Heart right ventricle (tissue), 16 donors: Measurements from ENCODE around the gene USP8. TPM values are rescaled to one million over a fixed set of nuclear protein-coding genes. Genes with fewer than 3 reads are reported as not detected.

ENCODE experiments used
- ATAC-seq, 8 donors: fragments of 200-7000 bp; cut with Tn5 transposase; one replicate each; pipeline ENCODE4 v1.9.1; 2020; ENCODE audit warnings: mild to moderate bottlenecking in 8 of 8, moderate library complexity in 8 of 8, moderate number of reproducible peaks in 1 of 8
- DNase-seq, 2 donors: peaks; one replicate each; pipeline ENCODE4 v3.0.0-alpha.2; 2020
- H3K27ac ChIP-seq, 10 donors: fragments of 200-600 bp; sonication (generic) in 2 of 10; one replicate each; pipeline versions ENCODE4 v1.5.0 to v1.8.0; 2020 to 2022; ENCODE audit warnings: mild to moderate bottlenecking in 3 of 10
- H3K27me3 ChIP-seq, 7 donors: fragments of 200-600 bp; one replicate each; pipeline ENCODE4 v1.8.0; 2021 to 2022; ENCODE audit warnings: mild to moderate bottlenecking in 2 of 7
- H3K36me3 ChIP-seq, 9 donors: fragments of 200-600 bp; sonication (generic) in 1 of 9; one replicate each; pipeline versions ENCODE4 v1.5.0 to v1.8.0; 2020 to 2022; ENCODE audit warnings: mild to moderate bottlenecking in 2 of 9
- H3K4me1 ChIP-seq, 9 donors: fragments of 200-600 bp; sonication (generic) in 1 of 9; one replicate each; pipeline versions ENCODE4 v1.5.0 to v1.8.0; 2020 to 2022; ENCODE audit warnings: mild to moderate bottlenecking in 4 of 9
- H3K4me3 ChIP-seq, 10 donors: fragments of 200-600 bp; sonication (generic) in 2 of 10; one replicate each; pipeline versions ENCODE4 v1.5.0 to v1.8.0; 2020 to 2022; ENCODE audit warnings: mild to moderate bottlenecking in 7 of 10, moderate library complexity in 2 of 10
- H3K9me3 ChIP-seq, 11 donors: fragments of 200-600 bp in 10 of 11; sonication (generic) in 2 of 11; one replicate each; pipeline versions ENCODE4 v1.5.0 to v1.8.0; 2013 to 2022; ENCODE audit warnings: mild to moderate bottlenecking in 2 of 11, control low read depth in 1 of 11, moderate library complexity in 1 of 11
- WGBS, 2 donors: extraction: QIAGEN DNeasy Blood & Tissue Kit; methylation state at CpG; one replicate each; pipeline ENCODE4 v1.1.7; 2013; ENCODE audit warnings: inconsistent platforms in 1 of 2; 5-methylcytosine and 5-hydroxymethylcytosine counted together
- intact Hi-C, 10 donors: fragments of 100-400 bp; cut with DNase I; formaldehyde crosslinking; loops; one replicate each; pipeline versions ENCODE4 v1.11.1 to v1.14.2; 2022
- polyA plus RNA-seq, 2 donors: library from polyadenylated mRNA; stranded (reverse); fragments of 200-250 nt; gene quantifications; one replicate each; pipeline ENCODE4 v1.2.3, GENCODE V29; 2013
- total RNA-seq, 10 donors: library from RNA; stranded (reverse); fragmentation: NEBNext Ultra II Directional in 3 of 10; extraction: Animal tissue kit (Norgen Biotek cat#: 25700) in 3 of 10; gene quantifications; one replicate each; pipeline versions ENCODE4 v1.2.1 to v1.2.4, GENCODE V29; 2021 to 2023
- TF ChIP-seq, protein P1 (sequence below), 9 donors: fragments of 200-600 bp; sonication (generic) in 2 of 9; IDR thresholded peaks; one replicate each; pipeline versions ENCODE4 v1.5.0 to v1.8.0; 2021 to 2022; ENCODE audit warnings: antibody characterized with exemption in 9 of 9, mild to moderate bottlenecking in 5 of 9, moderate library complexity in 1 of 9
- donor health status: Arrhythmogenic right ventricular cardiomyopathy.
- donor health status: ischemic (EF 13 %, LVEDD 7.1; RV severe dilation, severe dysfunction).
- donor health status: healthy with polysubstance abuse.
- donor health status: DM: no; HTN: yes; CAD: no.
- donor health status: DM: no; HTN: no; CAD: no.
- donor health status: ischemic (EF 25% LVEDD 6.9; RV normal size, moderate dysfunction).
- donor health status: ischemic (EF 25% LVEDD 5.7; RV mildly dilated, moderate dysfunction).
- donor health status: healthy.
- donor health status: DM: yes; HTN: yes; CAD: no.
- donor health status: Ischemic cardiomyopathy.
- donor health status: ischemic (EF 35%, LVEDD 5.7; RV mildly dilated, moderate dysfunction).
- donor health status: nonischemic (EF 11% LVEDD 7.7; RV severe dilation, severe dysfunction).
- donor health status: DM: yes; HTN: yes; CAD: no.
- donor health status: PGD.
- donor health status: ischemic (EF 29% LVEDD 5.4; RV normal size, mild dysfunction).
- donor health status: nonischemic (EF 23%, LVEDD 6.1; RV moderate dilation, normal function).

Gene USP8
- total and polyA plus RNA-seq, 12 donors, result 16.3 to 53.6 (median 45.6) TPM

DNA sequence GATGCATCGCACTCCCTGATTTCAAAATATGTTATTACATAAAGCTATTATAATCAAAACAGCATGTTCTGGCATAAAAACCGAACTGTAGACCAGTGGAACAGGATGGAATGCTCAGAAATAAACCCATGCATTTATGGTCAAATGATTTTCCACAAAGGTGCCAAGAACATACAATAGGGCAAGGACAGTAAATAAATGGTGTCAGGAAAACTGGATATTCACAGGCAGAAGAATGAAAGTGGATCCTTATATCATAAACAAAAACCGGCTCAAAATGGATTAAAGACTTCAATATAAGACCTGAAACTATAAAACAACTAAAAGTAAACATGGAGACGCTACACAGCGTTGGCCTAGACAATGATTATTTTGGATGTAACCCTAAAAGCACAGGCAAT, 99.6 kb downstream of the USP8 start:
- H3K27me3 ChIP-seq, result no peaks in the 10 kb centered on the region
- peaks cover 0 to 2% (median 0%) of the 10 kb centered on the region in 11 donors for H3K9me3 ChIP-seq
- no peak overlapping the region for H3K4me3 ChIP-seq
- TF ChIP-seq, protein P1, sequence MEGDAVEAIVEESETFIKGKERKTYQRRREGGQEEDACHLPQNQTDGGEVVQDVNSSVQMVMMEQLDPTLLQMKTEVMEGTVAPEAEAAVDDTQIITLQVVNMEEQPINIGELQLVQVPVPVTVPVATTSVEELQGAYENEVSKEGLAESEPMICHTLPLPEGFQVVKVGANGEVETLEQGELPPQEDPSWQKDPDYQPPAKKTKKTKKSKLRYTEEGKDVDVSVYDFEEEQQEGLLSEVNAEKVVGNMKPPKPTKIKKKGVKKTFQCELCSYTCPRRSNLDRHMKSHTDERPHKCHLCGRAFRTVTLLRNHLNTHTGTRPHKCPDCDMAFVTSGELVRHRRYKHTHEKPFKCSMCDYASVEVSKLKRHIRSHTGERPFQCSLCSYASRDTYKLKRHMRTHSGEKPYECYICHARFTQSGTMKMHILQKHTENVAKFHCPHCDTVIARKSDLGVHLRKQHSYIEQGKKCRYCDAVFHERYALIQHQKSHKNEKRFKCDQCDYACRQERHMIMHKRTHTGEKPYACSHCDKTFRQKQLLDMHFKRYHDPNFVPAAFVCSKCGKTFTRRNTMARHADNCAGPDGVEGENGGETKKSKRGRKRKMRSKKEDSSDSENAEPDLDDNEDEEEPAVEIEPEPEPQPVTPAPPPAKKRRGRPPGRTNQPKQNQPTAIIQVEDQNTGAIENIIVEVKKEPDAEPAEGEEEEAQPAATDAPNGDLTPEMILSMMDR (IDR thresholded peaks at IDR 0.05), result no peak
- H3K4me1 ChIP-seq, result peaks cover 0 to 5% (median 0%) of the 10 kb centered on the region in 9 donors
- H3K27ac ChIP-seq, result no peak overlapping the region
- intact Hi-C loops, result no loop called here
- DNase-seq, result no peak
- WGBS, 2 donors, result 75 to 80% methylated on average over 5 of the region's 5 CpGs
- no peak for ATAC-seq
- H3K36me3 ChIP-seq, result no peaks in the 10 kb centered on the region

DNA sequence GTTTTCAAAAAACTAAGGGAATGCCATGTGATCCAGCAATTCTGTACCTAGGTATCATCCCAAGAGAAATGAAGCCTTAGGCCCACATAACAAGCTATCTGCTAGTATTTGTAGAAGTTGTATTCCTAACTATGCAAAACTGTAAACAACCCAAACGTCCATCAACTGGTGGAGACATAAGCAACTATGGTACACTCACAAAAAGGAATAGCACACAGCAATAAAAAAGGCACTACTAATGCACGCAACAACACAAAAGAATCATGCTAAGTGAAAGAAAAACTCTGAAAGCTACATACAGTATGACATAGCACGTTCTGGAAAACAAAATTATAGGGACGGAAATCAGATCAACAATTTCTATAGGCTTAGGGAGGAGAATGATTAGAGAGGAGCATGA, 107.0 kb downstream of the USP8 start:
- no peaks in the 10 kb centered on the region for H3K4me1 ChIP-seq

DNA sequence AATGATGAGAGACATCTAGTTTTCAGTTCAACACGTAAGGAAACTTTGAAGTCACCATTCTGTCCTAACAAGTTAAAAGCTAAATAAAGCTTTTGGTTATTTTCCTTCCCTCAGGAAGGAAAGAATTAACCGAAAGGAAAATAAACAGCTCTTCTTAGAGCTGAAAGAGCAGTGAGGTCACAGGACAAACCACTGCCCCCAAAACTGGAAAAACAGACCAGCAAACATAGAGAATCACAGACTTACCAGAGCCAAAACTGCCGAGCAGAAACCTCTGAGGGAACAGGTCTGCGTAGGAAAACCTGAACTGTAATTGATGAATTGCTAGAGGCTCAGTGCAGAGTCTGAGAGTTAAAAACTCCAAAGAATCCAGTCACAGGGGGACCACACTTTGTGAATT, 107.6 kb downstream of the USP8 start:
- no peaks in the 10 kb centered on the region for H3K4me1 ChIP-seq
- H3K27ac ChIP-seq, result no peak overlapping the region
- H3K27me3 ChIP-seq, result no peaks in the 10 kb centered on the region
- H3K4me3 ChIP-seq, result no peak overlapping the region
- H3K9me3 ChIP-seq, result peaks cover 0 to 3% (median 0%) of the 10 kb centered on the region in 11 donors
- intact Hi-C loops, result no loop called here
- H3K36me3 ChIP-seq, result no peaks in the 10 kb centered on the region
- ATAC-seq (no peak), DNase-seq (no peak)
- TF ChIP-seq, protein P1 (IDR thresholded peaks at IDR 0.05), result no peak
- WGBS, 2 donors, result 57 to 62% methylated on average over 4 of the region's 4 CpGs

More for the DNA sequence above, 107.0 kb downstream of the USP8 start:
- WGBS, 2 donors, result 89 to 92% methylated on average over 4 of the region's 4 CpGs
- TF ChIP-seq, protein P1 (IDR thresholded peaks at IDR 0.05), result no peak
- Histone ChIP-seq H3K27me3 (no peaks in the 10 kb centered on the region), H3K4me3 (no peak overlapping the region), H3K36me3 (no peaks in the 10 kb centered on the region), H3K9me3 (peaks cover 0 to 3% (median 0%) of the 10 kb centered on the region in 11 donors), H3K27ac (no peak overlapping the region)
- DNase-seq, result no peak
- no peak for ATAC-seq
- intact Hi-C loops, result no loop called here

DNA sequence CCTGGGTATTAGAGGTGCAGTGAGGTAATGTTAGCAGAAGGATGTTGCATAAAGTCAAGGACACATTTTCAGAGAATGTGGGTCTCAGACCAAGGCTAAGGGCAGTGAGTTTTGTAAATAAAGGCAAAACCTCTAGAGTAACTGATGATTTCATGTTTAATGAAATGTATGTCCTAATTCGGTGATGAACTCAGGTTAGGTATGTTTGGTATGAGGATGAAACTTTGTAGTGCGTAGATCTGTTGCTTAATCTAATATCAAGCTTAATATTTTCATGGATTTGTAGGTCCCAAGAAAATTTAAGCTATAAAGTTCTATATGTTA, 118.6 kb downstream of the USP8 start:
- WGBS, 2 donors, result 90% methylated on average over 2 of the region's 2 CpGs
- Histone ChIP-seq H3K36me3 (no peaks in the 10 kb centered on the region), H3K4me3 (no peak overlapping the region), H3K27ac (no peak overlapping the region), H3K4me1 (no peaks in the 10 kb centered on the region), H3K9me3 (no peaks in the 10 kb centered on the region), H3K27me3 (no peaks in the 10 kb centered on the region)
- ATAC-seq (no peak), DNase-seq (no peak)
- TF ChIP-seq, protein P1 (IDR thresholded peaks at IDR 0.05), result no peak
- intact Hi-C loops, result no loop called here

DNA sequence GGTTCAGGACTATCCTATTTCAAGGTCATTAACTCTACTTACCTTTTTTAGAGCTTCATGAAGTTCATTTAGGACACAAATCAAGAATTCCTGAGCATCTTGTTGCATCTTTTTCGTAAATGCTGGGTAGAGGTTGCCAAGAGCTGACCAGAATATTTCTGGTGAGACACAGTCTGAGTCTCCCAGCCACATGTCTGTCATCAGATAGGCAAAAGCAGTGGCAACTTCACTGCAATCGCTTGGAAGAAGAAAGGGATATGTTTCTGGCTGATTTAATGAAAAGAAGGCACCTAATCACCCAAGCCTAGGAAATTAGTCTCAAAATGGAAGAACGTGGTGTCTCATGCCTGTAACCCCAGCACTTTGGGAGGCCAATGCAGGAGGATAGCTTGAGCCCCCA, 119.4 kb downstream of the USP8 start:
- intact Hi-C loops, result no loop called here
- H3K9me3 ChIP-seq, result no peaks in the 10 kb centered on the region
- H3K36me3 ChIP-seq, result no peaks in the 10 kb centered on the region
- TF ChIP-seq, protein P1 (IDR thresholded peaks at IDR 0.05), result no peak
- H3K4me3 ChIP-seq, result no peak overlapping the region
- H3K27me3 ChIP-seq, result no peaks in the 10 kb centered on the region
- no peaks in the 10 kb centered on the region for H3K4me1 ChIP-seq
- DNase-seq (no peak), ATAC-seq (no peak)
- no peak overlapping the region for H3K27ac ChIP-seq
- 84 to 88% methylated on average over 3 of the region's 3 CpGs for WGBS, 2 donors
